GM19025 (cell line): ENCODE data around the gene CHRNA1.
"Not testable (repeated sequence)": the region's sequence is repeated elsewhere in the genome, so short reads cannot be mapped to it uniquely, and the experiment has no call there.

Source experiments
- ATAC-seq: cut with Tn5 transposase; IDR thresholded peaks from one replicate; pipeline ENCODE4 v1.9.1; 2021; ENCODE audit warnings: mild to moderate bottlenecking, low read depth, moderate library complexity; ENCODE audit not compliant: unreplicated experiment

The CHRNA1 gene

GRCh38 chr2:174722942-174723592 is 41.2 kb downstream of the CHRNA1 start:
- no peak for ATAC-seq

DNA sequence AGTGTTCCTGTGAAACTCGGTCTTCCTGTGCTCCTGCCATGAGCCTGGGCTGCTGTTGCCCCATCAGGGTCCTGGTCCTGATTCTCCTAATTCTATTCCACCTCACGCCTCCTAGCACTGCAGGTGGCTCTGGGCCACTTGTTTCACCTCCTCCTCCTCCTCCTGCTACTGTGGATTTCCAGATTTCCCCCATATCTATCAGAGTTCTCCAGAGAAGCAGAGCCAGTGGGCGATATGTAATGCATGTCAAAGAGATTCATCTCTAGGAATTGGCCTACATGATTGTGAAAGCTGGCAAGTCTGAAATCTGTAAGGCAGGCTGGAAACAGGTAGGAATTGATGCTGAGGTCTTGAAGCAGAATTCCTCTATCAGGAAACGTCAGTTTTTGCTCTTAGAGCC is 45.3 kb downstream of the CHRNA1 start:
- ATAC-seq, result no peak

GRCh38 chr2:174718591-174718990 is 45.7 kb downstream of the CHRNA1 start:
- no peak for ATAC-seq

DNA sequence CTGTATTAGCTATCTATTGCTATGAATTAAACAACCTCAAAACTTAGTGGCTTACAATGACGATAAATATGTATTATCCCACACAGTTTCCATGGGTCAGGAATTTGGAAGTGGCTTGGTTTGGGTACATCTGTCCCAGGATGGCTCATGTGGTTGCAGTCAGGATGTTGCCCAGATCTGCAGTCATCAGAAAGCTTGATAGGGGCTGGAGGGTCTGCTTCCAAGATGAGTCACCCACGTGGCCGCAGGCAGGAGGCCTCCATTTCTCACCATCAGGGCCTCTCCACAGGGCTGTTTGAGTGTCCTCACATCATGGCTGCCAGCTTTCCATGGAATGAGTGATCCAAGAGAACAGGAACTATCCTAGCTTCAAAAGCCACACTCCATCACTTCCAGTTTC is 46.4 kb downstream of the CHRNA1 start:
- no peak for ATAC-seq

DNA sequence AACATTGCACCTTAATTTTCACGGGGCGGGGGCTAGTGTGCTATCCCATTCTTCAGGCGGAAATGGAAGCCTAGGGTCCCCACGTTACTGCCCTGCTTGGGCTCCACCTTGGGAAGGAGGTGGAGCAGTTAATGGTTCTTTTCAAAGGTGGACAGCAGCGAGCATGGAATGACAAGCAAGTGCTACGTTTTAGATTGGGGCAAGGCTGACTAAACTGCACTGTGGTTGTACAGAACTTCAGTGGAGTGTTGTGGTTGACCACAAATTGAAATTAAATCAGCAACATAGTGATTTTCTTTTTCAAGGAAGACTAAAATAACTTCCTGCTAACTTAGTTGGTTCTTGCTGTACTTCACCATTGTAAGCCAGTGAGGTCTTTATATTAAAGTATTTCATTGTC is 47.0 kb downstream of the CHRNA1 start:
- no peak for ATAC-seq

DNA sequence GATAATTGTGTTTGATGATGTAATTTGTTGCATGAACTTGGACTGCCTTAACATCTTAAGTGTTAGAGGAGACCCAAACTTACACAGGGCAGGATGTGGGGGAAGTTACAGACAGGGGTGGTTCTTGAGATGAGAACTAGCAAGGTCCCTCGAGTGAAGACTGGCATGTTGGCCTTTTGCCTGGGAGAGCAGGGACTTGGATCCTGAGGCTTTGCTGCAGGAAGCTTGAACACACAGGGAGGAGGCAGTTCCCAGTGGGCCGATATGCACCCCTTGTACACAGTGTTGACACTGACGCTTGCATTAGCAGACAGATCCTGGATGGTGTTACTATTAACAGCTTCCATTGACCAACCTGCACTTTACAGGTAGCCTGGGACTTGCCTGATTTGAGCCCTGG is 47.5 kb downstream of the CHRNA1 start:
- no peak for ATAC-seq

GRCh38 chr2:174713686-174714085 is 50.6 kb downstream of the CHRNA1 start:
- ATAC-seq, result no peak

DNA sequence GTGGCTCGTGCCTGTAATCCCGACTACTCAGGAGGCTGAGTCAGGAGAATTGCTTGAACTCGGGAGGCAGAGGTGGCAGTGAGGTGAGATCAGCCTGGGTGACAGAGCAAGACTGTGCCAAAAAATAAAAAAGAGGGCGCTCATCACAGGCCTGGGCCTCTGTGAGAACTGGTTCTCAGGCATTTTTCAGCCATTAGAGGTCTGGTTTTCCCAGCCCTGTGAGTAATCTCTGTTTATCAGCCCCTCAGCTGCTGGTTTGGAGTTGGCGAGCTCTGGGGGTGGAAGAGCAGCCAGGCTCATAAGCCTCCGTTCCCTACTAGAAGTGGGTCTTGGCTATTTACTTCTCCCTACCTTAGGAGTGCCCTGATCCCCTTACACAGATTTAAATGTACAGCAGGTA is 53.1 kb downstream of the CHRNA1 start:
- ATAC-seq, result no peak

GRCh38 chr2:174709416-174710004 is 54.8 kb downstream of the CHRNA1 start:
- ATAC-seq, result not testable (repeated sequence)

- no peak for ATAC-seq
These were observed 55.6 kb downstream of the CHRNA1 start for GRCh38 chr2:174708713-174709112.

DNA sequence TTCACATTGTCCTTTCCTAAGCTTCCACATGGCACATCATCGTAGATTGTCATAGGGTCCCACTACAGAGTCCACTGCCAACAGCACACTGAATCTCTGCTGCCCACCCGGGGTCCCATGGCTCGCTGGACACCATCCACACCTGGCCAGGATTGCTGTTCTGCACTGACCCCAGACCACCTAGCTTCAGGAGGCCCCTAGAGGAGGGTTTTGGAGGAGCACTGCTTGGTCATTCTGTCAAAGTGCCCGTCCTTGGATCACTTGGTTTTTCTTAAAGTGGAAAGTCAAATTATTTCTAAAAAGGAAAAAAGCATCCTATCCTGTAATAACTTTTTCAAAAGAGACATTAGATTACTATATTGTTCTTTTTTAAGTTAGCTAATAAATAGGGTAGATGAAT is 59.0 kb downstream of the CHRNA1 start:
- no peak for ATAC-seq

DNA sequence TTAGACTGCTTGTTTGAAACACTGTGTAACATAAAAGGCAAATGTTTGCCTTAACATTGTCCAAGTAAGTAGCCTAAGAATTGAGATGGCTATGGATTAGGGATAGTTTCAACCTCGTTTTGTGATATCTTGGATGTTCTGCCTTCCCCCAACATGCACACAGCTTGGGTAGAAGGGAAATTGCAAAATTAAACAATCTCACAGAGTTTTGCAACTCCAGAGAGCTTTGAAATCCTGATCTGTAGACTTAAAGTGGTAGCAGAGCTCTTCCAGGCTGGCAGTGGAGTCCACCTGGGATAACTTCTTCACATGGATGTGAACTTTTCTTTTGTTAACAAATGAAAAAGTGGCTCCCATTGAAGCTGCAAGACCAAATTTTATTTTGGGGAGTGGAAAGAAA is 59.6 kb downstream of the CHRNA1 start:
- no peak for ATAC-seq

- no peak for ATAC-seq
These were observed 60.2 kb downstream of the CHRNA1 start for GRCh38 chr2:174704061-174704460.

GRCh38 chr2:174703430-174703829 is 60.8 kb downstream of the CHRNA1 start:
- ATAC-seq, result no peak

DNA sequence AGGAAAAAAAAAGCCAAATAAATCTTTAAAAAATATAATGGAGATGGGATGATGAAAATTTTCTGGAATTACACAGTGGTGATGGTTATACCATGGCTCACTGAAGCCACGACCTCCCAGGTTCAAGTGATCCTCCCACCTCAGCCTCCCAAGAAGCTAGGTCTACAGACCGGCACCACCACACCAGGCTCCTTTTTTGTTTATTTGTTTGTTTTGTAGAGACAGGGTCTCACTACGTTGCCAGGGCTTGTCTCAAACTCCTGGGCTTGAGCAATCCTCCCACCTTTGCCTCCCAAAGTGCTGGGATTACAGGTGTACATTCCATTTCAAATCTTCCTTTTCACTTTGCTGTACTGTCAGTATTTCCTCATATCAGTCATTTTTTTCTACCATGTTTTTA is 61.7 kb downstream of the CHRNA1 start:
- ATAC-seq, result no peak

DNA sequence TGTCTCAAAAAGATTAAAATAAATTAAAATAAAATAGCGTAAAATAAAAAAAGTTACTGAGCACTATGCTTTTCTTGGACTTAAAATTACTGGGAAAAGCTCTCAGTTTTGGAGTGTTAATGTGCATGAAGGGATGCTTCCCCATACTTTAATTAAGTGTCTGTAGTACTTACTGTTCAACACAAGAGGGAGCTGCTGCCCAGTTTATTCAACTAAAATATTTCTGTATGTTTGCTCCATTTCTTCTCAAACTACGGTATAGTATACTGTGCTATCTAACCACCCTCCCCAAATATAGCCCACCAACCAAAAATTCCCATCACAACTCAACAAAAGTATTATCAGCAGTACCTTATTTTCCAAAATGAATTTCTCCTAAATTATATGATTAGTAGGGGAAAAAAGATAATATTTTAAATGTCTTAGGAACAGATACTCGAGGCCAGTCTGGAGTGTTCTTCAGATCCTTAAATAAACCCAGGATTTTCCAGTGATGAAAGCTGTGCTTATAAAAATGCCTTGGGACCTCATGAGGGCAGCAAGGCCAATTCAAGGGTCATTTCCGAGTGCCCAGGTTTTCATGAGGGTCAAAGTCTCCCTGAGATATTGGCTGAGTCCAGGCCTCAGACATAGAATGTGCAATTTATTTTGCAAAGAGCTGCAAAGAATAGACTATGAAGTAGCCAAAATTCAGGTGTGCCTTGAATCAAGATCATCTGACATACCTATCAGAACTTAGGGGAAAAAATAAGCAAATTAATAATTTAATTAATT is 64.1 kb downstream of the CHRNA1 start:
- ATAC-seq, result no peak
